HG02759 (cell line): ENCODE data around the gene COPS7A.

Experiments used
- ATAC-seq: cut with Tn5 transposase; IDR thresholded peaks from one replicate; pipeline ENCODE4 v1.9.1; 2021; ENCODE audit warnings: mild to moderate bottlenecking, moderate library complexity; ENCODE audit not compliant: unreplicated experiment

The COPS7A gene

DNA sequence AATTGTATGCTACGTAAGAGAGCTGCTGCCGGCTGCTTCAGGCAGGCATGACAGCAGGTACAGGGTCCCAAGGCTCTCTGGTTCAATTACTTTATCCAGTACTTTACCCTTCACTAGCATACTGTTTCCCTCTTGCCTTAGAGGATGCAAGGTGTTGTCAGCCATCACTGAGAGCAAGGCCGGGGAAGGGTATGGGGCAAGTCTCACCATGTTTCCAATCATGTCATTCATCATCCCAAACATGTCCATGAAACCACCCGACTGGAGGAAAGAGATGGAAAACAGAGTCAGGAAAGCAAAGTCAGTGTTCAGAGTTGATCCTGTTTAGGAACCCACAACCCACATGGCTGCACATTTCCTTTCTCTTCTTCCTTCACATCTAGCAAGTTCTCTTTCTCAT is 26.7 kb downstream of the COPS7A start:
- no peak for ATAC-seq

DNA sequence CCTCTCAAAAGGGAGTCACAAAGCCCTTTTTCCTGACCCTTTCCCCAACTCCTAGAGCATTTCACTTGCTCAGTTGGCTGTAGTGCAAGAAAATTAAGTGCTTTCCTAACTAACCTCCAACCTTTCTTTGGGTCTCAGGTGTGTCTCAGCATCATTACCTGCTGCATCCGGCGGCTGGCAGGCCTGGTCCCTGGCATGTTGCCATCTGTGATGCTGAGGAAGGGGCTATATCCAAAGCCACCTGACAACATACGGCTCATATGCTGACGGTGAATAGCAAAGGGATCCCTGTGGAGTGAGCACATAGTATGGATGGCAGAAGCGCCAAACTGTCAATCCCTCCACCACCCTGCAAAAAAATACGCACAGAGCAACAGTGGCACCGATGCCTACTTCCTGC is 27.9 kb downstream of the COPS7A start:
- no peak for ATAC-seq

DNA sequence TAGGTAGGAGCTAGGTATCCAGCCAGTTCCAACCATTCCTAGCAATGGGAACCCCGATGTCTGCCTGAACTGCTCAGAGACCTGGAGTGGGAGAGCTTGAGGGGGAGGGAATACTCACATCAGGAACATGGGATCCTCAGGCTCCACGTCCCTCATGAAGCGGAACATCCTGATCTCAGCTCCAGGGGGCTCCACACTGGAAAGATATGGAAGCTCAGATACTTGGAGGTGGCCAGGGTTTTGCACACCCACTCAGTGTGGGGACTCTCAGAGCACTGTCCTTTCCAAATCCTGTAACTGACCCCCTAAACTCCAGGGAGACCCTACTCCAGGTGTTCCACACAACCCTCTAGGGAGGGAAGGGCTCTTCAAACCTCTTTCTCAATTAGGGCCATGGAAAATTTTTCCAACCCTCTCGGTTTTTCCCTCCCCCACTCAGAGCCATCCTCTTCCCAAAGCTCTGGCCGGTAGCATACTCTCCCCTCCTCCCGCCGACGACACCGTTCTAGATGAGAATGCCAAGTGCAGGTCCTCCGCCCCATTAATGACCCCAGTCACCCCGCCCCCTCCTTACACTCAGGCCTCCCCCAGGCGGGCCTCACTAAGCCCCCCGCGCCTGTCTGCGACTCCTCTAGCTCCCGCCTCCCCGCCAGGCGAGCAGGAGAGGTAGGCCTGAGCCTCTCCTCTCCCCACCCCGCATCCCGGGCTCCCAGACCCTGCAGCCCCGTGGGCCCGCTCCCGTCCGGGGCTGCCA is 28.5 kb downstream of the COPS7A start:
- ATAC-seq = peak; percentile 18

GRCh38 chr12:6752921-6753771 is 29.3 kb downstream of the COPS7A start, which contains the start of gene MLF2:
TSS of gene MLF2 (minus strand) at chr12:6753141. CDS start at chr12:6752334, 807 bp downstream.
- ATAC-seq = peak; percentile 86

DNA sequence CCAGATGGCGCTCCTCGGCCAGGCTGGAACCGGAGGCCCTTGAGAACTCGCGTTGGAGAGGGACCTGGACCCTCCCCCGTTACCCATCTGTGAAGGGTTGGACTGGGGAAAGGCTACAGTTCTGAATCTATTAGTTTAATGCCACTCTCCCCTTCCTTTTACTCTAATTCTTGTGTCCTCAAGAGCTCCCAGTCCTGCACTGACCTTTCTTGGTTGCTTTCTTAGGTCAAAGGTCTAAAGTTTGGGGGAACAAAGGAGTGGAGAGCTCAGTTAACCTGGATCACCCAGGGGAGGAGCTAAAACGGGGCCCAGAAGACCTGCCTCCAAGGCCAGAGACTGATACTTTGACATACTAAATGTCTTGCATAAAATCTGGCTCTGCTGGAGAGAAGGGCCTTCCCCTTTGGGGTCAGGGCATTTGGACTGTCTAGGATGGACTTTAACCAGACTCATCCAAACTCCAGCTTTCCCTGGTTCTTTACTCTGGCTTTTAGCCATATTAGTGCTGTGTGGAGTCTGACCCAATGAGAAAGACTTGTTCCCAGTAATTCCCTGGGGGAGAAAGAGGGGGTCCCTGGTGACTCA is 30.0 kb downstream of the COPS7A start:
- no peak for ATAC-seq

- ATAC-seq = no peak
Observed at GRCh38 chr12:6754411-6754810, 30.6 kb downstream of the COPS7A start.

DNA sequence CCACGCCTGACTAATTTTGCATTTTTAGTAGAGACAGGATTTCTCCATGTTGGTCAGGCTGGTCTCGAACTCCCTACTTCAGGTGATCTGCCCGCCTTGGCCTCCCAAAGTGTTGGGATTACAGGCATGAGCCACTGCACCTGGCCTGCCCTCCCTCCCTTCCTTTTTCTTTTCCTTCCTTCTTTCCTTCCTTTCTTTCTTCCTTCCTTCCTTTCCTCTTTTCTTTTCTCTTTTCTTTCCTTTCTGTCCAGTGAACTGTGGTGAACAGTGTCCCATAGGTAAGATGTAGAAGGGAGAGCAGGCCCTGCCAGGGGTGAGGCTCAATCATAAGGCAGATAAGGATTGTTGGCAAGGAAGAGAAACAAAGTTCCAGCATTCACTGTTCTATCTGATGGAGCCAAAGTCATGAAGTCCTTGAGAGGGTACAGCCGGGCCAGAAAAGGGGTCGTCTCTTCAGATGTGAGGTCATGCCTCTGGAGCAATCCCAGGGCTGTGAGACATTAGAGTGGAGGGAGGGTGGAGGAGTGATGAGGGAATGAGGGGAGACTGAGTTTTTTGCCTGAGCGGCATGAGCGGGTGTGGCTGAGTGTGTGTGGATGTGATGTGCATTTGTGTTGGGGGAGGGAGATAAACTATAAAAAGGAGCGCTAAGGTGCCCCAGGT is 33.3 kb downstream of the COPS7A start:
- ATAC-seq = no peak

DNA sequence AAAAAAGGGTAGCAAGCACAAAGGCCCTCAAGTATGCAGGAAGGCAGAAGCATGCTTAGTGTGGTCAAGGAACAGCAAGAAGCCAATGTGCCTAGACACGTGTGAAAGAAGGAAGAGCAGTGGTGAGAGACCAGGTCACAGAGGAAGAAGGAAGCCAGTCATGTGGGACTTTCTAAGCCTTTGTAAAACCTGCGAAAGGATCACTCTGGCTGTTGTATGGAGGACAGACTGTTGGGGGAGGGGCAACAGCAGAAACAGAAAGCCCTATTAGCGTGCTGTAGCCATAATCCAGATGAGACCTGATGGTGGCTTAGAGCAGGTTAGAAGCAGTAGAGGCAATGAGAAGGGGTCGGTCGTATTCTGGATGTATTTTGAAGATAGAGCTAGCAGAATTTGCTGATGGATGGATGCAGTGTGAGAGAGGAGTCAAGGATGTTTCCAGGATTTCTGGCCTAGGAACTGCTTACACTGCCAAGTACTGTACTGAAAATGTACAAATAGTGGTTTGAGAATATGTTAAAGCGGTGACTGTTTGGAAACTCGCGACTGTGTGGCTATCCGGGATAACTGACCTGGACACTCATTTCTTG is 34.8 kb downstream of the COPS7A start:
- no peak for ATAC-seq

DNA sequence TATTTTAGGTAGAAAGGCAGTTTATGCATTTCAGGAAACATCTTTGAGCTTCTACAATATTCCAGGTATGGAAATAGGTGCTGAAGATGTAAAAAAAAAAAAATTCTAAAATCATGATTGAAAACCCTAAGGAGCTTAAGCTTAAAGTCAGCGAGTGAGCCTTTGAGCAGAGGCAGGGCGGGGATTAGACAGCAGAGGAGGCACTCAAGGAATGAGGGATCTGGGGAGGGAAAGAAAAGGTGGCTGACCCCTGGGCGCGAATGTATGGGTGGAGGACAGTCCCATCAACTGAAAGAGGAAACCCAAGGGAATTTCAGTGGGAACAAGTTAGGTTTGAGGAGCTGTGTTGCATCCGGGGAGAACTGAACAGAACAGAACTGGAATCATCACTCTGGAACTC is 35.9 kb downstream of the COPS7A start:
- ATAC-seq = no peak

DNA sequence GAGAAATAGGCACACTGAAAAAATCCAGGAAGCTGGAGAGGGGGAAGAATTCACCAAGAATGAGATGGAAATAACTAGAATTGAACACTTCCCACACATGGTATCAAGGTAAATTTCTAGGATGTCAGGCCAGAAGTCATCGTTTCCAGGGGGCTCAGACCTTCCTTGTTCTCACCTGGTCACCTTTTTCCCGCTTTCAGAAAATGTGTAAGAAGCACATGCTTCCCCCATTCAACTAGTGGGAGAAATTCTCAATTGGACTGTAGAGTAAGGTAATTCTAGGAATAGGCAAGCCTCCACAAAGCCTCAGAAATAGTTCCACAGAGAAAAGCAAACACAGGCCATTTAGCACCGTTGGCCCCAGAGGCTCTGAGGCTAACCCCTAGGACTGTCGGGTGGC is 39.5 kb downstream of the COPS7A start:
- no peak for ATAC-seq

- peak; percentile 78 for ATAC-seq
Observed at GRCh38 chr12:6764011-6764828, 40.4 kb downstream of the COPS7A start.

- no peak for ATAC-seq
Observed at GRCh38 chr12:6765048-6765633, 41.3 kb downstream of the COPS7A start.

DNA sequence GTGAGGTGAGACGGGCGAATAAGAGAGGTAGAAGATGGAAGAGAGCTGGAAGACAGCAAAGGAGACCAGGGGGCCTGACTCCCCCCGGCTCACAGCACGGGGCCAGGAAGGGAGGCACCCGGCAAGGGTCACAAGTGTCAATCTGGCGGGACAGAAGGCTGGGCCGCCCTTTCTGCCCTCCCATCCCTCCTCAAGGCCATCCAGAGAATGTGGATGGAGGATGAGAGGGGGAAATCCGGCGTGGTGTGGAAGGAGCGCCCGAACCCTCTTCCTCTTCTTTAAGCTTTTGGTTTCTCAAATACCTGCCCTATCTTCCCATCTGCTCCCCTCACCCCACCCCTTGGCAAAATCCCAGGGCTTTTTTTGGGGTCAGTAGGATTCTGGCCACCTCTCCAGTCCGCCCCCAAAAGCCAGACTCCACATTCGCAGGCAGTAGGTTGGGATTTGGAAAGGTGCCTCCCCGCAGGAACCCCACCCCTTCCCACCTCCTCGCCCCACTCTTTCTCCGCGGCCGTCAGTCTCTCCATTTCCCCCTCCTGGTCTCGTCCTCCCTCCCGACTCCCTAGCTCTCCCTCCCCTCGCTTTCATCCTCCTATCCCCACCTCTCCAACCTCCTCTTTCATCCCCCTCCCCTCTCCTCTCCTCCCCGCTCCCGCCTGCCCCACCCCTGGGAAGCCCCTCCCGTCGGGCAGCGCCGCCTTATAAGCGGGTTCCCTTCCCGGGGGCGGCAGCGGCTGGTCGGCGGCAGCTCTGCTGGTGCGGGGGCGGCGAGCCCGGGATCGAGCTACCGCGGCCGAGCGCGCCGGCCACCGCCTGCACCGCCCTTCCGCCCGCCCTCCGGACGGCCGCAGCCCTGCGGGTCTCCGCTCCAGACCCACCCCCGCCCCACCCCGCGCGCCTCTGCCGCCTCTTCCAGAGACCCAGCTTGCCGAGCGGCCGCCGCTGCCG is 42.1 kb downstream of the COPS7A start, which contains the start of gene PTMS:
PTMS (plus strand) TSS at position 730 of the 948 bp plus-strand sequence. CDS start 343 bp downstream, outside the sequence.
- ATAC-seq = peak; percentile 20

DNA sequence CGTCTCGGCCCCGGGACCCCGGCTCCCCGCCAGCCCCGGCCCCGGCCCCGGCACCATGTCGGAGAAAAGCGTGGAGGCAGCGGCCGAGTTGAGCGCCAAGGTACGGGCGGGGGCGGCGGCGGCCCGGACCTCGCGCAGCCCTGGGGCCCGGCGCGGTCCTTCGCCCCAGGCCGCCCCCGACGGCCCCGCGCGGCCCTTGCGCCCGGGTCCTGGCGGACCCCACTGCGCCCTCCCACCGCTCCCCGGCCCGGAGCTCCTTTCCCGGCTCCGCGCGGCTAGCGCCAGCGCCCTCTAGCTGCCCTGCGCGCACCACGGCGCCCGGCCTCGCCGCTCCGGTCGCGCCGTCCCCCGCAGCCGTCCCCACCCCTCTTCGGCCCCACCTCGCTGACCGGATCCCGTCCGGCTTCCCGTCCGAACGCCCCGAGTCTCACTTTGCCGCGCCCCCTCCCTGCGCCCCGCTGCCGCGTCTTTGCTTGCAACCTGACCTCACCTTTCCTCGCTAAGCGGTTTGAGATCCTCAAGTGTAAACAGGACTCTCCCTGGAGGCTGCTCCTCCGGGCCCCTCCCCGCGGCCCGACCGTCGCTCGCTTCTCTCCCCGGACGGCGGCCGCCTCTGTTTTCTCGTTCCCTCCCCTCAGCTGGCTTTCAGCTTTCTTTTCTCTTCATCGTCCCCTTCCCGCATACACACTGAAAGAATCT is 43.0 kb downstream of the COPS7A start:
- ATAC-seq = peak; percentile 58

DNA sequence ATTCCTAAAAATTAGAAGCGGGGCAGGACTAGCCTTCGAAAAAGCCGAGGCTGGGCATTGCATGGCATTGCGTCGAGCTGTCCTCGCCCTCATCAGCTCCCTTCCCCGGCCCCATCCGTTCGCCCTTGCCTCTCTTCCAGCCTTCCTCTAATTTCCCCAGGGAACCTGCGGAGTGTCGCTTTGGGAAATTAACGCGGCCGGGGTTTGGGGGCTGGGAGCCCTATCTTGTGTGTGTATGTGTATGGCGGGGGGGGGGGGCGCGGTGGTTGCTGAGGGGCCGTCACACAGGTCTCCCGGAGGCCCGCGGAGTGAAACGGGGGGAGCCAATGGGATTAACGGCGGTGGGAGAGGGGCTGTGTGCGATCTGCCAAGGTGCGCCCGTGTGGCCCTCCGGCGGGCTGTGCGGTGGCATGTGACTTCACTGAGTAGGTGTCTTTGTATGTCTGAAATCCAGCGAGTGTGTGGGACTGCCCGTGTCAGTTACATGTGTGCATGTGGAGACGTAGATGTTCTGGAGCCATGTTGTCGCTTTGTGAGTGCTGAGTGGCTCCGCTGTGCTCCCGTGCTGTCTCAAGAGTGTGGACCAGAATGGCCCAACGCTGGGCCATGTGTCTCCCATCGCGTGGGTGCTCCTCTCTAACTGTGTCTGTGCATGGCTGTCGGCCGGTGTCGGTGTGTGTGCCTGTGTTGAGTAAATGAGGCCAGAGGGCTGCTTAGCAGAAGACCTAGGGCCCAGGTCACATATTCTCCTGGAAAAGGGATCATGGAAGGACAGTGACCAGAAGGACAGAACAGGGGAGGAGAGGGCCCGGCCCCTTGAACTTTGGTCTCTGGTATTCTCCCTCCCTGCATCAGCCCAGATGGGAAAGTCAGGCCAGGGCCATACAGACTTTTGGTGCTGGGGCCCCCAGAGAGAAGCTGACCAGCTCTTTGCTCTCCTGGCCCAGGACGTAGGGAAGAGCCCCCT is 43.8 kb downstream of the COPS7A start:
- no peak for ATAC-seq

DNA sequence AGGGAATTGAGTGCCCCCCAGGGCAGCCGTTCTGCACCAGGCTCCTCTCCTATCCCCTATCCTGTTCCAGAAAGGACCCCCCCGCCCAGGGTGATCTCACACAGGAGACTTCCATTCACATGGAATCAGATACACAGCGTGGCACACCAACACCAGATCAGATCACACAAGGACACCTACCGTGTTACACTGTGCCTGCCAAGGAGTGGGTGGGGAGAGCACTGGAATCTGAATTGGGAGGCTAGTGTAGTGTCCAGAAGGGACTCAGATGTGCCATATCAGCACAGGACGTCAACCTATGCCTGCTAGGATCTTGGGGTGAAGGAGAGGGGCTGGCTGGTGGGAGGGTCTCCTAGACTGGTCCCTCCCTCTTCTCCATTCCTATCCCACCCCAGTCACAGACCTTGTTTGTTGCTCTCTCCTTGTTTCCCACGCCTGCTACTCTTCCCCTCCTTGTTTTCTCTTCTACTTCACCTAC is 44.6 kb downstream of the COPS7A start:
- no peak for ATAC-seq
